ENCODE measurements around the gene PDE11A.

The PDE11A gene

GRCh38 chr2:177712462-177712861 lies 360.1 kb downstream of the PDE11A start:
- no peaks in the 10 kb centered on the region for H3K36me3 Mint-ChIP-seq (ENCODE audit: low read depth)
- H3K27me3 Mint-ChIP-seq (ENCODE audit: low read depth, poor library complexity): peaks cover 6% of the 10 kb centered on the region
- no peak for TF ChIP-seq CTCF (IDR thresholded peaks at IDR 0.05)
- peaks cover 33% of the 10 kb centered on the region for H3K4me1 Mint-ChIP-seq
- H3K27ac Mint-ChIP-seq: no peak overlapping the region
- DNase-seq: no peak
- H3K4me3 Mint-ChIP-seq: no peak overlapping the region
- H3K9me3 Mint-ChIP-seq: no peaks in the 10 kb centered on the region

- no peaks in the 10 kb centered on the region for H3K36me3 Mint-ChIP-seq (ENCODE audit: low read depth)
- H3K4me1 Mint-ChIP-seq: peaks cover 25% of the 10 kb centered on the region
- no peak for TF ChIP-seq CTCF (IDR thresholded peaks at IDR 0.05)
- no peaks in the 10 kb centered on the region for H3K9me3 Mint-ChIP-seq
- H3K27ac Mint-ChIP-seq: peak overlapping the region; percentile 72
- peak; percentile 9 for DNase-seq
- H3K27me3 Mint-ChIP-seq (ENCODE audit: low read depth, poor library complexity): peaks cover 6% of the 10 kb centered on the region
- peak overlapping the region; percentile 63 for H3K4me3 Mint-ChIP-seq
Measured at GRCh38 chr2:177711483-177712265, 360.9 kb downstream of the PDE11A start.

GRCh38 chr2:177710889-177711288 lies 361.7 kb downstream of the PDE11A start:
- DNase-seq: no peak
- H3K36me3 Mint-ChIP-seq (ENCODE audit: low read depth): no peaks in the 10 kb centered on the region
- no peak for TF ChIP-seq CTCF (IDR thresholded peaks at IDR 0.05)

GRCh38 chr2:177709986-177710401 lies 362.6 kb downstream of the PDE11A start:
- H3K4me3 Mint-ChIP-seq: no peak overlapping the region
- H3K27ac Mint-ChIP-seq: no peak overlapping the region
- no peak for DNase-seq
- H3K27me3 Mint-ChIP-seq (ENCODE audit: low read depth, poor library complexity): peaks cover 3% of the 10 kb centered on the region
- TF ChIP-seq CTCF (IDR thresholded peaks at IDR 0.05): no peak
- no peaks in the 10 kb centered on the region for H3K9me3 Mint-ChIP-seq
- H3K4me1 Mint-ChIP-seq: peaks cover 18% of the 10 kb centered on the region
- no peaks in the 10 kb centered on the region for H3K36me3 Mint-ChIP-seq (ENCODE audit: low read depth)

More at GRCh38 chr2:177710889-177711288, 361.7 kb downstream of the PDE11A start:
- Mint-ChIP-seq H3K4me1 (peaks cover 18% of the 10 kb centered on the region), H3K9me3 (no peaks in the 10 kb centered on the region), H3K4me3 (no peak overlapping the region), H3K27ac (no peak overlapping the region), H3K27me3 (ENCODE audit: low read depth, poor library complexity) (peaks cover 6% of the 10 kb centered on the region)

GRCh38 chr2:177708660-177709444 lies 363.7 kb downstream of the PDE11A start:
- H3K4me1 Mint-ChIP-seq: peaks cover 10% of the 10 kb centered on the region
- no peak overlapping the region for H3K4me3 Mint-ChIP-seq
- no peak for TF ChIP-seq CTCF (IDR thresholded peaks at IDR 0.05)
- no peak for DNase-seq
- H3K36me3 Mint-ChIP-seq (ENCODE audit: low read depth): no peaks in the 10 kb centered on the region
- H3K9me3 Mint-ChIP-seq: no peaks in the 10 kb centered on the region
- H3K27ac Mint-ChIP-seq: no peak overlapping the region
- H3K27me3 Mint-ChIP-seq (ENCODE audit: low read depth, poor library complexity): no peaks in the 10 kb centered on the region

Data from nephron progenitor cell (in vitro differentiated cells).